HuH-7 (cell line): ENCODE results near the gene UBALD2.

Source experiments
- DNase-seq: peaks from one replicate; pipeline ENCODE4 v3.0.0; 2011; ENCODE audit warnings: low spot score

UBALD2 gene

DNA sequence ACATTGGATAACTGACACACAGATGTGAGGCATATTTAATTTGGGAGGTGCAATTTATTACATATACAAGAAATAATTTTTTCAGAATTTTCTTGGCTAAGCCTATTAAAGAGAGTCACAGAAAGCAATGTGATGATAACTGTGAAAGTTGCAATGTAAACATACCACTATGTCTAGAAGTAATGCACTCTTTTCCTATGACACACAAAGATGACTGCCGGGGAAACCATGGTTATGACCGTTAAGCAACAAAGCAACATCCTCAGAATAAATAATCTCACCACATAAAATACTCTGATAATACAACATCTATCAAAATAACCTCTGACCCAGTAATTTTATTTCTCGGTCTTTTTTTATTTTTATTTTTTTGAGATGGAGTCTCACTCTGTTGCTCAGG is 53.4 kb downstream of the UBALD2 start:
- no peak for DNase-seq
